22Rv1 (cell line): ENCODE results near the gene SYT8.

Source experiments
- H3K27ac ChIP-seq: fragments of 450-650 bp; 2 replicates; pipeline ENCODE4 v1.5.1; 2017
- CTCF ChIP-seq: fragments of 450-650 bp; IDR thresholded peaks from 2 replicates; pipeline ENCODE4 v1.5.1; 2017; ENCODE audit warnings: mild to moderate bottlenecking
- ZFX ChIP-seq: fragments of 450-650 bp; IDR thresholded peaks from 2 replicates; pipeline ENCODE4 v1.6.1; 2017; ENCODE audit warnings: antibody characterized with exemption, borderline replicate concordance

SYT8 gene

GRCh38 chr11:1839924-1840779 lies 5.4 kb downstream of the SYT8 start:
- TF ChIP-seq ZFX (no peak), CTCF (no peak)
- H3K27ac ChIP-seq: no peak overlapping the region

GRCh38 chr11:1840780-1841480 lies 6.1 kb downstream of the SYT8 start:
- TF ChIP-seq ZFX (no peak), CTCF (no peak)
- no peak overlapping the region for H3K27ac ChIP-seq

GRCh38 chr11:1841511-1842148 lies 6.8 kb downstream of the SYT8 start:
- no peak for TF ChIP-seq ZFX
- TF ChIP-seq CTCF: no peak
- no peak overlapping the region for H3K27ac ChIP-seq

- no peak for TF ChIP-seq ZFX
- no peak for TF ChIP-seq CTCF
- no peak overlapping the region for H3K27ac ChIP-seq
These were observed 7.6 kb downstream of the SYT8 start for GRCh38 chr11:1842149-1843097.

GRCh38 chr11:1843098-1843473 lies 8.3 kb downstream of the SYT8 start:
- TF ChIP-seq CTCF: no peak
- no peak for TF ChIP-seq ZFX
- no peak overlapping the region for H3K27ac ChIP-seq

GRCh38 chr11:1843796-1844195 lies 9.0 kb downstream of the SYT8 start:
- TF ChIP-seq ZFX (no peak), CTCF (no peak)
- no peak overlapping the region for H3K27ac ChIP-seq
